HCEC 1CT (cell line): ENCODE data around the gene HMGCLL1.

Experiments
- DNase-seq: peaks from one replicate; pipeline ENCODE4 v3.0.0-alpha.2; 2017

Gene HMGCLL1

GRCh38 chr6:55578537-55579363, at the start of gene HMGCLL1:
Gene HMGCLL1, minus strand, starts transcription at chr6:55579192. Its CDS starts 137 bp downstream, at chr6:55579055.
- no peak for DNase-seq

GRCh38 chr6:55621993-55622392, 43.0 kb upstream of the HMGCLL1 start:
- no peak for DNase-seq

- DNase-seq: no peak
Observed at GRCh38 chr6:55621244-55621643, 42.3 kb upstream of the HMGCLL1 start.

- peak; percentile 48 for DNase-seq
Observed at GRCh38 chr6:55617272-55617671, 38.3 kb upstream of the HMGCLL1 start.

- no peak for DNase-seq
Observed at GRCh38 chr6:55604021-55604420, 25.0 kb upstream of the HMGCLL1 start.

- DNase-seq: no peak
Observed at GRCh38 chr6:55601120-55601519, 22.1 kb upstream of the HMGCLL1 start.

- no peak for DNase-seq
Observed at GRCh38 chr6:55594442-55594841, 15.4 kb upstream of the HMGCLL1 start.

GRCh38 chr6:55584654-55585354, 5.8 kb upstream of the HMGCLL1 start:
- no peak for DNase-seq

GRCh38 chr6:55576811-55577210, 2.2 kb downstream of the HMGCLL1 start:
- no peak for DNase-seq

GRCh38 chr6:55574556-55574955, 4.4 kb downstream of the HMGCLL1 start:
- DNase-seq: no peak

GRCh38 chr6:55569638-55570037, 9.4 kb downstream of the HMGCLL1 start:
- no peak for DNase-seq

GRCh38 chr6:55568808-55569439, 10.1 kb downstream of the HMGCLL1 start:
- DNase-seq: no peak

GRCh38 chr6:55567558-55567957, 11.4 kb downstream of the HMGCLL1 start:
- no peak for DNase-seq

- DNase-seq: no peak
Observed at GRCh38 chr6:55566036-55566710, 12.8 kb downstream of the HMGCLL1 start.

GRCh38 chr6:55562318-55562717, 16.7 kb downstream of the HMGCLL1 start:
- no peak for DNase-seq

- DNase-seq: no peak
Observed at GRCh38 chr6:55560290-55560885, 18.6 kb downstream of the HMGCLL1 start.

GRCh38 chr6:55557146-55557545, 21.8 kb downstream of the HMGCLL1 start:
- no peak for DNase-seq

GRCh38 chr6:55545791-55546190, 33.2 kb downstream of the HMGCLL1 start:
- no peak for DNase-seq

GRCh38 chr6:55543633-55544309, 35.2 kb downstream of the HMGCLL1 start:
- no peak for DNase-seq

GRCh38 chr6:55541024-55541423, 38.0 kb downstream of the HMGCLL1 start:
- DNase-seq: no peak

- no peak for DNase-seq
Observed at GRCh38 chr6:55536391-55536956, 42.5 kb downstream of the HMGCLL1 start.

- no peak for DNase-seq
Observed at GRCh38 chr6:55531496-55531895, 47.5 kb downstream of the HMGCLL1 start.
